Measurements from ENCODE around the gene SLC25A21. TPM values are rescaled to one million over a fixed set of nuclear protein-coding genes. Genes with fewer than 3 reads are reported as not detected.

Gene SLC25A21
- total RNA-seq, 1 donor from 2014 or later = 1.2 TPM

GRCh38 chr14:36955376-36955775 is 217.0 kb downstream of the SLC25A21 start:
- Mint-ChIP-seq H3K9me3 (ENCODE audit: unreplicated experiment) (no peaks in the 10 kb centered on the region), H3K36me3 (ENCODE audit: low read depth, unreplicated experiment) (no peaks in the 10 kb centered on the region), H3K4me3 (ENCODE audit: unreplicated experiment) (no peak overlapping the region), H3K4me1 (ENCODE audit: unreplicated experiment) (peaks cover 5% of the 10 kb centered on the region), H3K27me3 (ENCODE audit: unreplicated experiment) (no peaks in the 10 kb centered on the region), H3K27ac (ENCODE audit: unreplicated experiment) (no peak overlapping the region)
- TF ChIP-seq CTCF (IDR thresholded peaks at IDR 0.05; ENCODE audit: unreplicated experiment) = no peak
- DNase-seq (ENCODE audit: low spot score) = no peak

DNA sequence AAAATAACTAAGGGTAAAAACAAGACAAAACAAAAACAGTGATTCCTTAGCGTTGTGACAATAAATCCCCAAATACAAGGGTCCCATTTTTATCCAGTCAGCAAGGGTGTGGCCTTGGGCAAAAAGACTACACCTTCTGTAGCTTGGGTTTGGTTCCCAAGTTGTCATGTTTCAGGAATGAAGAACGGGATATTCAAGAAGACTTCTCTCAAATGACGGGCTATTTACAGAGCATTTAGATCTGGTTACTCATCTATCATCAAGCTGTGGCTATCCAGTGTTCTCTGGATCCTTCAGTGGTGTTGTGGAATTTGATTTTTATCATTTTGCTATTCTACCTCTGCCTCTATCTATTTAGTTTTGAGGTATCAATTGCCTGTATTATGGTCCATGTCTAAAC is 219.7 kb downstream of the SLC25A21 start:
- no peaks in the 10 kb centered on the region for H3K36me3 Mint-ChIP-seq (ENCODE audit: low read depth, unreplicated experiment)
- DNase-seq (ENCODE audit: low spot score) = no peak
- H3K27ac Mint-ChIP-seq (ENCODE audit: unreplicated experiment) = no peak overlapping the region
- H3K27me3 Mint-ChIP-seq (ENCODE audit: unreplicated experiment) = no peaks in the 10 kb centered on the region
- H3K4me3 Mint-ChIP-seq (ENCODE audit: unreplicated experiment) = no peak overlapping the region
- H3K9me3 Mint-ChIP-seq (ENCODE audit: unreplicated experiment) = no peaks in the 10 kb centered on the region
- TF ChIP-seq CTCF (IDR thresholded peaks at IDR 0.05; ENCODE audit: unreplicated experiment) = no peak
- H3K4me1 Mint-ChIP-seq (ENCODE audit: unreplicated experiment) = no peaks in the 10 kb centered on the region

GRCh38 chr14:36951380-36951911 is 221.0 kb downstream of the SLC25A21 start:
- H3K36me3 Mint-ChIP-seq (ENCODE audit: low read depth, unreplicated experiment) = no peaks in the 10 kb centered on the region
- TF ChIP-seq CTCF (IDR thresholded peaks at IDR 0.05; ENCODE audit: unreplicated experiment) = no peak
- H3K4me1 Mint-ChIP-seq (ENCODE audit: unreplicated experiment) = no peaks in the 10 kb centered on the region
- no peaks in the 10 kb centered on the region for H3K9me3 Mint-ChIP-seq (ENCODE audit: unreplicated experiment)
- no peak for DNase-seq (ENCODE audit: low spot score)
- no peak overlapping the region for H3K27ac Mint-ChIP-seq (ENCODE audit: unreplicated experiment)
- H3K27me3 Mint-ChIP-seq (ENCODE audit: unreplicated experiment) = no peaks in the 10 kb centered on the region
- H3K4me3 Mint-ChIP-seq (ENCODE audit: unreplicated experiment) = no peak overlapping the region

DNA sequence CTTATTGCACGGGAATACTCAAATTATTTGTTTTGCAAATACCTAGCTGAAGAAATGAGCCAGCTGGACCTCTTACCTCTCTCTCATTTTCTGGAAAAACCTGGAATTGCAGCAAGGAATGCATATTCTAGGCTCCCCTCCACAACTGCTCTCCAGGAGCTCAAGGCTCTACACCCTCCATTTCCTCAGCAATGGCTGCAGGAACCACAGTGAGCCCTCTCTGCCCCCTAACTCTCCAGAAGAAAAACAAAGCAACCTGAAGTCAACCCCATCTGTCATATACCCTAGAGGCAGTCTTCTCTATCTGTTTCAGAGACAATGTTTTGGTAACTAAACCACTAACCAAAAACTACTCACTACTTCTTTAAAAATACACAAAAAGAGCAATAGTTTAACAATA is 221.6 kb downstream of the SLC25A21 start:
- DNase-seq (ENCODE audit: low spot score) = no peak
- Mint-ChIP-seq H3K27me3 (ENCODE audit: unreplicated experiment) (no peaks in the 10 kb centered on the region), H3K9me3 (ENCODE audit: unreplicated experiment) (no peaks in the 10 kb centered on the region), H3K4me3 (ENCODE audit: unreplicated experiment) (no peak overlapping the region), H3K4me1 (ENCODE audit: unreplicated experiment) (no peaks in the 10 kb centered on the region), H3K36me3 (ENCODE audit: low read depth, unreplicated experiment) (no peaks in the 10 kb centered on the region), H3K27ac (ENCODE audit: unreplicated experiment) (no peak overlapping the region)
- no peak for TF ChIP-seq CTCF (IDR thresholded peaks at IDR 0.05; ENCODE audit: unreplicated experiment)

GRCh38 chr14:36949371-36949770 is 223.0 kb downstream of the SLC25A21 start:
- Mint-ChIP-seq H3K9me3 (ENCODE audit: unreplicated experiment) (no peaks in the 10 kb centered on the region), H3K4me1 (ENCODE audit: unreplicated experiment) (no peaks in the 10 kb centered on the region), H3K4me3 (ENCODE audit: unreplicated experiment) (no peak overlapping the region), H3K27ac (ENCODE audit: unreplicated experiment) (no peak overlapping the region), H3K27me3 (ENCODE audit: unreplicated experiment) (no peaks in the 10 kb centered on the region), H3K36me3 (ENCODE audit: low read depth, unreplicated experiment) (no peaks in the 10 kb centered on the region)
- DNase-seq (ENCODE audit: low spot score) = no peak
- TF ChIP-seq CTCF (IDR thresholded peaks at IDR 0.05; ENCODE audit: unreplicated experiment) = no peak

Measured in endothelial cell (in vitro differentiated cells).